Ishikawa (cell line): ENCODE measurements around the gene PTPRN2.

Source experiments
- CEBPB ChIP-seq: IDR thresholded peaks from 2 replicates; pipeline ENCODE4 v1.6.1; 2012
- CREB1 ChIP-seq: IDR thresholded peaks from 2 replicates; pipeline ENCODE4 v1.6.1; 2012; ENCODE audit warnings: low read depth
- EP300 ChIP-seq: IDR thresholded peaks from 2 replicates; pipeline ENCODE4 v1.6.1; 2012; ENCODE audit warnings: borderline replicate concordance
- FOXM1 ChIP-seq: IDR thresholded peaks from 2 replicates; pipeline ENCODE4 v1.6.1; 2012; ENCODE audit warnings: low read depth, borderline replicate concordance
- MAX ChIP-seq: IDR thresholded peaks from 2 replicates; pipeline ENCODE4 v1.6.1; 2012
- TAF1 ChIP-seq: IDR thresholded peaks from 2 replicates; pipeline ENCODE4 v1.6.1; 2012; ENCODE audit warnings: low read depth, mild to moderate bottlenecking
- USF1 ChIP-seq: IDR thresholded peaks from 2 replicates; pipeline ENCODE4 v1.6.1; 2012
- YY1 ChIP-seq: IDR thresholded peaks from 2 replicates; pipeline ENCODE4 v1.6.1; 2012; ENCODE audit warnings: low read depth
- ZBTB7A ChIP-seq: IDR thresholded peaks from 2 replicates; pipeline ENCODE4 v1.6.1; 2012; ENCODE audit warnings: low read depth

GRCh38 chr7:158602905-158603772 is 15.5 kb upstream of the PTPRN2 start:
- TF ChIP-seq EP300 (no peak), TAF1 (no peak), CREB1 (no peak), ZBTB7A (no peak), FOXM1 (no peak), YY1 (no peak), MAX (no peak), CEBPB (no peak), USF1 (no peak)
